GM12878 (cell line): Measurements from ENCODE around the gene CPNE5.

Experiments used
- BACH1 ChIP-seq: fragments of 450-650 bp; IDR thresholded peaks from 2 replicates; pipeline ENCODE4 v1.6.1; 2017; ENCODE audit warnings: mild to moderate bottlenecking, borderline replicate concordance
- CBX3 ChIP-seq: fragments of 200-600 bp; sonication (generic); IDR thresholded peaks from 2 replicates; pipeline ENCODE4 v1.6.1; 2016; ENCODE audit warnings: low read depth, borderline replicate concordance
- NRF1 ChIP-seq: conservative IDR thresholded peaks from 2 replicates; pipeline ENCODE4 v1.6.1; 2011; ENCODE audit warnings: mild to moderate bottlenecking, low read depth, low read length, improper control_type of control experiment
- SREBF2 ChIP-seq: IDR thresholded peaks from 2 replicates; pipeline ENCODE4 v1.6.1; 2012; ENCODE audit warnings: mild to moderate bottlenecking, low read length
- TCF7 ChIP-seq: IDR thresholded peaks from 2 replicates; pipeline ENCODE4 v1.6.1; 2014; ENCODE audit warnings: antibody characterized with exemption, borderline replicate concordance
- TF ChIP-seq, protein P1 (sequence below): fragments of 450-650 bp; formaldehyde crosslinking; IDR thresholded peaks from 2 replicates; pipeline ENCODE4 v1.4.0; 2020; ENCODE audit warnings: mild to moderate bottlenecking, moderate library complexity
- TF ChIP-seq, protein P2 (sequence below): IDR thresholded peaks from 2 replicates; pipeline ENCODE4 v1.6.1; 2012; ENCODE audit warnings: low read depth, low read length, improper control_type of control experiment
- TF ChIP-seq, protein P3 (sequence below): IDR thresholded peaks from 2 replicates; pipeline ENCODE4 v1.6.1; 2012; ENCODE audit warnings: mild to moderate bottlenecking, low read depth, low read length
- TF ChIP-seq, protein P4 (sequence below): fragments of 450-650 bp; IDR thresholded peaks from 2 replicates; pipeline ENCODE4 v1.6.1; 2016; ENCODE audit warnings: mild to moderate bottlenecking, moderate library complexity, borderline replicate concordance
- TF ChIP-seq, protein P5 (sequence below), 3 experiments: IDR thresholded peaks in 2 of 3; conservative IDR thresholded peaks in 1 of 3; 2 replicates each; pipeline ENCODE4 v1.5.1; 2011; ENCODE audit warnings: low read depth in 3 of 3, low read length in 3 of 3, mild to moderate bottlenecking in 3 of 3, control low read depth in 2 of 3, moderate library complexity in 2 of 3, inconsistent platforms in 1 of 3, mixed read lengths in 1 of 3; ENCODE audit not compliant: control insufficient read depth in 2 of 3, insufficient read depth in 1 of 3; ENCODE audit errors: extremely low read depth in 1 of 3

DNA sequence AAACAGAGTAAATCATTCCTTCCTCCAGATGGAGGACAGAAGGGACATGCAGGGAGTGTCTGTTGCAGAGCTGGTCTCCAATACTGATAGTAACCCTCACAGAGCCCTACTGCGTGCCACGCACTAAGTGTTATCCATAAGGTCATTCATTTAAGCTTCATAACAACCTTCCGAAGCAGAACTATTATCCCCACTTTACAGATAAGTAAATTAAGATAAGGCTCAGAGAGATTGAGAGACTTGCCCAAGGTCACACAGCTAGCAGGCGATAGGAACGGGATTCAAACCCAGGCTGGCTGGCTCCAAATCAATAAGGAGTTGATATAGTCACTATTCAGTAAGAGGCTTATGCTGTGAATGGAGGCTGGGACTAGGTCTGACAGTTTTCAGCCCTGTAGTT is 30.6 kb downstream of the CPNE5 start:
- TF ChIP-seq CBX3 (no peak), TCF7 (no peak), SREBF2 (no peak), NRF1 (no peak), BACH1 (no peak)
- TF ChIP-seq, protein P1, sequence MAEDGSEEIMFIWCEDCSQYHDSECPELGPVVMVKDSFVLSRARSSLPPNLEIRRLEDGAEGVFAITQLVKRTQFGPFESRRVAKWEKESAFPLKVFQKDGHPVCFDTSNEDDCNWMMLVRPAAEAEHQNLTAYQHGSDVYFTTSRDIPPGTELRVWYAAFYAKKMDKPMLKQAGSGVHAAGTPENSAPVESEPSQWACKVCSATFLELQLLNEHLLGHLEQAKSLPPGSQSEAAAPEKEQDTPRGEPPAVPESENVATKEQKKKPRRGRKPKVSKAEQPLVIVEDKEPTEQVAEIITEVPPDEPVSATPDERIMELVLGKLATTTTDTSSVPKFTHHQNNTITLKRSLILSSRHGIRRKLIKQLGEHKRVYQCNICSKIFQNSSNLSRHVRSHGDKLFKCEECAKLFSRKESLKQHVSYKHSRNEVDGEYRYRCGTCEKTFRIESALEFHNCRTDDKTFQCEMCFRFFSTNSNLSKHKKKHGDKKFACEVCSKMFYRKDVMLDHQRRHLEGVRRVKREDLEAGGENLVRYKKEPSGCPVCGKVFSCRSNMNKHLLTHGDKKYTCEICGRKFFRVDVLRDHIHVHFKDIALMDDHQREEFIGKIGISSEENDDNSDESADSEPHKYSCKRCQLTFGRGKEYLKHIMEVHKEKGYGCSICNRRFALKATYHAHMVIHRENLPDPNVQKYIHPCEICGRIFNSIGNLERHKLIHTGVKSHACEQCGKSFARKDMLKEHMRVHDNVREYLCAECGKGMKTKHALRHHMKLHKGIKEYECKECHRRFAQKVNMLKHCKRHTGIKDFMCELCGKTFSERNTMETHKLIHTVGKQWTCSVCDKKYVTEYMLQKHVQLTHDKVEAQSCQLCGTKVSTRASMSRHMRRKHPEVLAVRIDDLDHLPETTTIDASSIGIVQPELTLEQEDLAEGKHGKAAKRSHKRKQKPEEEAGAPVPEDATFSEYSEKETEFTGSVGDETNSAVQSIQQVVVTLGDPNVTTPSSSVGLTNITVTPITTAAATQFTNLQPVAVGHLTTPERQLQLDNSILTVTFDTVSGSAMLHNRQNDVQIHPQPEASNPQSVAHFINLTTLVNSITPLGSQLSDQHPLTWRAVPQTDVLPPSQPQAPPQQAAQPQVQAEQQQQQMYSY (CRISPR knock-in tag): no peak
- TF ChIP-seq, protein P2, sequence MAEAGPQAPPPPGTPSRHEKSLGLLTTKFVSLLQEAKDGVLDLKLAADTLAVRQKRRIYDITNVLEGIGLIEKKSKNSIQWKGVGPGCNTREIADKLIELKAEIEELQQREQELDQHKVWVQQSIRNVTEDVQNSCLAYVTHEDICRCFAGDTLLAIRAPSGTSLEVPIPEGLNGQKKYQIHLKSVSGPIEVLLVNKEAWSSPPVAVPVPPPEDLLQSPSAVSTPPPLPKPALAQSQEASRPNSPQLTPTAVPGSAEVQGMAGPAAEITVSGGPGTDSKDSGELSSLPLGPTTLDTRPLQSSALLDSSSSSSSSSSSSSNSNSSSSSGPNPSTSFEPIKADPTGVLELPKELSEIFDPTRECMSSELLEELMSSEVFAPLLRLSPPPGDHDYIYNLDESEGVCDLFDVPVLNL: no peak
- TF ChIP-seq, protein P3, sequence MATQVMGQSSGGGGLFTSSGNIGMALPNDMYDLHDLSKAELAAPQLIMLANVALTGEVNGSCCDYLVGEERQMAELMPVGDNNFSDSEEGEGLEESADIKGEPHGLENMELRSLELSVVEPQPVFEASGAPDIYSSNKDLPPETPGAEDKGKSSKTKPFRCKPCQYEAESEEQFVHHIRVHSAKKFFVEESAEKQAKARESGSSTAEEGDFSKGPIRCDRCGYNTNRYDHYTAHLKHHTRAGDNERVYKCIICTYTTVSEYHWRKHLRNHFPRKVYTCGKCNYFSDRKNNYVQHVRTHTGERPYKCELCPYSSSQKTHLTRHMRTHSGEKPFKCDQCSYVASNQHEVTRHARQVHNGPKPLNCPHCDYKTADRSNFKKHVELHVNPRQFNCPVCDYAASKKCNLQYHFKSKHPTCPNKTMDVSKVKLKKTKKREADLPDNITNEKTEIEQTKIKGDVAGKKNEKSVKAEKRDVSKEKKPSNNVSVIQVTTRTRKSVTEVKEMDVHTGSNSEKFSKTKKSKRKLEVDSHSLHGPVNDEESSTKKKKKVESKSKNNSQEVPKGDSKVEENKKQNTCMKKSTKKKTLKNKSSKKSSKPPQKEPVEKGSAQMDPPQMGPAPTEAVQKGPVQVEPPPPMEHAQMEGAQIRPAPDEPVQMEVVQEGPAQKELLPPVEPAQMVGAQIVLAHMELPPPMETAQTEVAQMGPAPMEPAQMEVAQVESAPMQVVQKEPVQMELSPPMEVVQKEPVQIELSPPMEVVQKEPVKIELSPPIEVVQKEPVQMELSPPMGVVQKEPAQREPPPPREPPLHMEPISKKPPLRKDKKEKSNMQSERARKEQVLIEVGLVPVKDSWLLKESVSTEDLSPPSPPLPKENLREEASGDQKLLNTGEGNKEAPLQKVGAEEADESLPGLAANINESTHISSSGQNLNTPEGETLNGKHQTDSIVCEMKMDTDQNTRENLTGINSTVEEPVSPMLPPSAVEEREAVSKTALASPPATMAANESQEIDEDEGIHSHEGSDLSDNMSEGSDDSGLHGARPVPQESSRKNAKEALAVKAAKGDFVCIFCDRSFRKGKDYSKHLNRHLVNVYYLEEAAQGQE: no peak
- TF ChIP-seq, protein P4, sequence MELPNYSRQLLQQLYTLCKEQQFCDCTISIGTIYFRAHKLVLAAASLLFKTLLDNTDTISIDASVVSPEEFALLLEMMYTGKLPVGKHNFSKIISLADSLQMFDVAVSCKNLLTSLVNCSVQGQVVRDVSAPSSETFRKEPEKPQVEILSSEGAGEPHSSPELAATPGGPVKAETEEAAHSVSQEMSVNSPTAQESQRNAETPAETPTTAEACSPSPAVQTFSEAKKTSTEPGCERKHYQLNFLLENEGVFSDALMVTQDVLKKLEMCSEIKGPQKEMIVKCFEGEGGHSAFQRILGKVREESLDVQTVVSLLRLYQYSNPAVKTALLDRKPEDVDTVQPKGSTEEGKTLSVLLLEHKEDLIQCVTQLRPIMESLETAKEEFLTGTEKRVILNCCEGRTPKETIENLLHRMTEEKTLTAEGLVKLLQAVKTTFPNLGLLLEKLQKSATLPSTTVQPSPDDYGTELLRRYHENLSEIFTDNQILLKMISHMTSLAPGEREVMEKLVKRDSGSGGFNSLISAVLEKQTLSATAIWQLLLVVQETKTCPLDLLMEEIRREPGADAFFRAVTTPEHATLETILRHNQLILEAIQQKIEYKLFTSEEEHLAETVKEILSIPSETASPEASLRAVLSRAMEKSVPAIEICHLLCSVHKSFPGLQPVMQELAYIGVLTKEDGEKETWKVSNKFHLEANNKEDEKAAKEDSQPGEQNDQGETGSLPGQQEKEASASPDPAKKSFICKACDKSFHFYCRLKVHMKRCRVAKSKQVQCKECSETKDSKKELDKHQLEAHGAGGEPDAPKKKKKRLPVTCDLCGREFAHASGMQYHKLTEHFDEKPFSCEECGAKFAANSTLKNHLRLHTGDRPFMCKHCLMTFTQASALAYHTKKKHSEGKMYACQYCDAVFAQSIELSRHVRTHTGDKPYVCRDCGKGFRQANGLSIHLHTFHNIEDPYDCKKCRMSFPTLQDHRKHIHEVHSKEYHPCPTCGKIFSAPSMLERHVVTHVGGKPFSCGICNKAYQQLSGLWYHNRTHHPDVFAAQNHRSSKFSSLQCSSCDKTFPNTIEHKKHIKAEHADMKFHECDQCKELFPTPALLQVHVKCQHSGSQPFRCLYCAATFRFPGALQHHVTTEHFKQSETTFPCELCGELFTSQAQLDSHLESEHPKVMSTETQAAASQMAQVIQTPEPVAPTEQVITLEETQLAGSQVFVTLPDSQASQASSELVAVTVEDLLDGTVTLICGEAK: no peak
- TF ChIP-seq, protein P5, sequence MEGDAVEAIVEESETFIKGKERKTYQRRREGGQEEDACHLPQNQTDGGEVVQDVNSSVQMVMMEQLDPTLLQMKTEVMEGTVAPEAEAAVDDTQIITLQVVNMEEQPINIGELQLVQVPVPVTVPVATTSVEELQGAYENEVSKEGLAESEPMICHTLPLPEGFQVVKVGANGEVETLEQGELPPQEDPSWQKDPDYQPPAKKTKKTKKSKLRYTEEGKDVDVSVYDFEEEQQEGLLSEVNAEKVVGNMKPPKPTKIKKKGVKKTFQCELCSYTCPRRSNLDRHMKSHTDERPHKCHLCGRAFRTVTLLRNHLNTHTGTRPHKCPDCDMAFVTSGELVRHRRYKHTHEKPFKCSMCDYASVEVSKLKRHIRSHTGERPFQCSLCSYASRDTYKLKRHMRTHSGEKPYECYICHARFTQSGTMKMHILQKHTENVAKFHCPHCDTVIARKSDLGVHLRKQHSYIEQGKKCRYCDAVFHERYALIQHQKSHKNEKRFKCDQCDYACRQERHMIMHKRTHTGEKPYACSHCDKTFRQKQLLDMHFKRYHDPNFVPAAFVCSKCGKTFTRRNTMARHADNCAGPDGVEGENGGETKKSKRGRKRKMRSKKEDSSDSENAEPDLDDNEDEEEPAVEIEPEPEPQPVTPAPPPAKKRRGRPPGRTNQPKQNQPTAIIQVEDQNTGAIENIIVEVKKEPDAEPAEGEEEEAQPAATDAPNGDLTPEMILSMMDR (IDR thresholded peaks at IDR 0.05 in 2 of 3, conservative IDR thresholded peaks at IDR 0.05 in 1 of 3; ENCODE audit: control insufficient read depth in 2 of 3, extremely low read depth in 1 of 3, insufficient read depth in 1 of 3, low read depth in 3 of 3, low read length in 3 of 3): no peak
